Body of pancreas (tissue), 4 donors: ENCODE data around the gene PGM1. TPM values are rescaled to one million over a fixed set of nuclear protein-coding genes. Genes with fewer than 3 reads are reported as not detected.

ENCODE experiments used
- ATAC-seq: fragments of 150-250 bp; one replicate; pipeline ENCODE4 v1.9.1; 2016
- DNase-seq, 4 donors: peaks; one replicate each; pipeline ENCODE4 v3.0.0-alpha.2; 2019
- H3K27ac ChIP-seq, 4 donors: fragments of 200-600 bp; sonication (generic); 1 replicate in 3 of 4; 2 replicates in 1 of 4; pipeline versions ENCODE4 v1.5.1 to v1.6.1; 2016 to 2019; ENCODE audit warnings: mild to moderate bottlenecking in 1 of 4, mixed read lengths in 1 of 4, moderate library complexity in 1 of 4
- H3K27me3 ChIP-seq, 2 donors: fragments of 200-600 bp; sonication (generic); one replicate each; pipeline ENCODE4 v1.6.0; 2016; ENCODE audit warnings: mild to moderate bottlenecking in 1 of 2
- H3K36me3 ChIP-seq, 2 donors: fragments of 200-600 bp; sonication (generic); replicated peaks in 1 of 2; 2 replicates each; pipeline ENCODE4 v1.5.1; 2016; ENCODE audit warnings: low read depth in 2 of 2; ENCODE audit not compliant: insufficient read depth in 1 of 2
- H3K4me1 ChIP-seq: fragments of 200-600 bp; sonication (generic); one replicate; pipeline ENCODE4 v1.6.0; 2016
- H3K4me3 ChIP-seq, 2 donors: fragments of 200-600 bp; sonication (generic); 1 replicate in 1 of 2; 2 replicates in 1 of 2; pipeline ENCODE4 v1.5.1; 2016 to 2019
- H3K9me3 ChIP-seq, 3 donors: fragments of 200-600 bp; sonication (generic); 1 replicate in 2 of 3; 2 replicates in 1 of 3; pipeline ENCODE4 v1.5.1; 2016
- CTCF ChIP-seq, 7 experiments: fragments of 450-650 bp in 4 of 7; fragments of 200-600 bp in 3 of 7; sonication (generic) in 3 of 7; IDR thresholded peaks; one replicate each; pipeline ENCODE4 v1.5.1; 2016 to 2019; ENCODE audit warnings: antibody characterized with exemption in 7 of 7
- POLR2A ChIP-seq, 3 donors: fragments of 450-650 bp; IDR thresholded peaks; one replicate each; pipeline ENCODE4 v1.6.1; 2016; ENCODE audit warnings: antibody characterized with exemption in 3 of 3, mild to moderate bottlenecking in 2 of 3
- WGBS, 2 donors: methylation state at CpG; one replicate each; pipeline ENCODE4 v1.1.5; 2017; 5-methylcytosine and 5-hydroxymethylcytosine counted together
- intact Hi-C: fragments of 100-400 bp; cut with DNase I; formaldehyde crosslinking; loops from one replicate; pipeline ENCODE4 v1.15.1; 2023
- total RNA-seq, 2 donors: library from RNA; depleted of rRNA; stranded (reverse); fragments of >200 nt; gene quantifications; one replicate each; pipeline ENCODE4 v1.1.0, GENCODE V29; 2016

Gene PGM1
- total RNA-seq, 2 donors from 2014 or later = 68.5 to 123 TPM

- no peak overlapping the region for H3K4me3 ChIP-seq
- H3K9me3 ChIP-seq = no peaks in the 10 kb centered on the region
- H3K36me3 ChIP-seq = no peaks in the 10 kb centered on the region
- TF ChIP-seq CTCF (IDR thresholded peaks at IDR 0.05) = no peak
- no peak for TF ChIP-seq POLR2A (IDR thresholded peaks at IDR 0.05)
- H3K27ac ChIP-seq = no peak overlapping the region
- peaks cover 27% of the 10 kb centered on the region for H3K4me1 ChIP-seq
- ATAC-seq = no peak
- no peaks in the 10 kb centered on the region for H3K27me3 ChIP-seq
- intact Hi-C loops = no loop called here
- no peak for DNase-seq
- WGBS, 2 donors = 82 to 87% methylated on average over 3 of the region's 3 CpGs
These were observed 72.6 kb downstream of the PGM1 start for GRCh38 chr1:63665824-63666223.

GRCh38 chr1:63668298-63668697, 75.1 kb downstream of the PGM1 start:
- H3K4me3 ChIP-seq = no peak overlapping the region
- H3K36me3 ChIP-seq = no peaks in the 10 kb centered on the region
- no peaks in the 10 kb centered on the region for H3K27me3 ChIP-seq
- peak overlapping the region in 3 of 4 donors; percentile 82 to 87 (median 84) for H3K27ac ChIP-seq
- H3K9me3 ChIP-seq = no peaks in the 10 kb centered on the region
- no peak for ATAC-seq
- TF ChIP-seq CTCF (IDR thresholded peaks at IDR 0.05) (no peak), POLR2A (IDR thresholded peaks at IDR 0.05) (no peak)
- WGBS, 2 donors = 77 to 79% methylated on average over 2 of the region's 2 CpGs
- no peak for DNase-seq
- intact Hi-C loops = no loop called here
- peaks cover 31% of the 10 kb centered on the region for H3K4me1 ChIP-seq

- peak; percentile 68 for ATAC-seq
- Histone ChIP-seq H3K4me3 (no peak overlapping the region), H3K4me1 (peaks cover 39% of the 10 kb centered on the region), H3K27ac (peak overlapping the region; percentile 78 to 87 (median 83)), H3K36me3 (no peaks in the 10 kb centered on the region), H3K27me3 (no peaks in the 10 kb centered on the region), H3K9me3 (no peaks in the 10 kb centered on the region)
- 11 to 26% methylated on average over 13 to 15 of the region's 15 CpGs for WGBS, 2 donors
- TF ChIP-seq CTCF (IDR thresholded peaks at IDR 0.05) (no peak), POLR2A (IDR thresholded peaks at IDR 0.05) (peak in 2 of 3 donors; percentile 40 to 49)
- intact Hi-C loops = no loop called here
- peak; percentile 52 to 71 (median 68) for DNase-seq
These were observed 76.1 kb downstream of the PGM1 start for GRCh38 chr1:63669151-63669961.

- H3K4me3 ChIP-seq = no peak overlapping the region
- intact Hi-C loops = loop anchor here (10.0 kb wide), 1 partner anchor 55 kb away; no protein-coding TSS in a partner anchor
These were observed 77.0 kb downstream of the PGM1 start for GRCh38 chr1:63670164-63670563.

More at GRCh38 chr1:63670164-63670563, 77.0 kb downstream of the PGM1 start:
- no peak for ATAC-seq
- Histone ChIP-seq H3K9me3 (no peaks in the 10 kb centered on the region), H3K27ac (peak overlapping the region; percentile 78 to 87 (median 83)), H3K4me1 (peaks cover 47% of the 10 kb centered on the region), H3K27me3 (no peaks in the 10 kb centered on the region), H3K36me3 (no peaks in the 10 kb centered on the region)
- DNase-seq = peak in 2 of 4 donors; percentile 28 to 37
- TF ChIP-seq CTCF (IDR thresholded peaks at IDR 0.05) (no peak), POLR2A (IDR thresholded peaks at IDR 0.05) (no peak)
- WGBS, 2 donors = 76 to 91% methylated on average over 5 of the region's 5 CpGs
